Naive thymus-derived CD4-positive, alpha-beta T cell (primary cell): ENCODE measurements around the gene MYLK4. TPM values are rescaled to one million over a fixed set of nuclear protein-coding genes. Genes with fewer than 3 reads are reported as not detected.

Experiments used
- ATAC-seq: fragments of 150-1000 bp; cut with Tn5 transposase; 2 replicates; pipeline ENCODE4 v1.10.0; 2021; ENCODE audit warnings: mild to moderate bottlenecking, moderate library complexity
- CTCF ChIA-PET: fragments of 350-600 bp; sonication (Branson Sonifier 250); formaldehyde crosslinking; loops from one replicate; lab custom pipeline; 2021; ENCODE audit warnings: antibody characterized with exemption; lab: Charles Lee
- POLR2A ChIA-PET: fragments of 350-600 bp; sonication (Branson Sonifier 250); formaldehyde crosslinking; loops from one replicate; lab custom pipeline; 2021; ENCODE audit warnings: antibody characterized with exemption, inconsistent platforms; lab: Charles Lee
- DNase-seq, 9 donors: peaks; one replicate each; pipeline versions ENCODE4 v3.0.0 to v3.0.0-alpha.2; 2020 to 2022; ENCODE audit warnings: mixed read lengths in 1 of 9
- H3K27ac ChIP-seq: one replicate; pipeline ENCODE4 v1.7.0; 2013; ENCODE audit warnings: mild to moderate bottlenecking, low read depth, low read length, moderate library complexity
- H3K27me3 ChIP-seq, 2 donors: one replicate each; pipeline ENCODE4 v1.7.0; 2013; ENCODE audit warnings: low read length in 2 of 2, mild to moderate bottlenecking in 2 of 2, moderate library complexity in 2 of 2; ENCODE audit not compliant: control insufficient read depth in 2 of 2, insufficient read depth in 2 of 2
- H3K36me3 ChIP-seq, 3 experiments: 1 replicate in 2 of 3; 2 replicates in 1 of 3; pipeline ENCODE4 v1.7.0; 2013; ENCODE audit warnings: low read length in 3 of 3, mild to moderate bottlenecking in 3 of 3, moderate library complexity in 1 of 3; ENCODE audit not compliant: insufficient read depth in 3 of 3, control insufficient read depth in 2 of 3
- H3K4me1 ChIP-seq, 2 donors: one replicate each; pipeline ENCODE4 v1.7.0; 2013; ENCODE audit warnings: low read length in 2 of 2, mild to moderate bottlenecking in 2 of 2, moderate library complexity in 1 of 2; ENCODE audit not compliant: control insufficient read depth in 2 of 2, insufficient read depth in 2 of 2
- H3K4me3 ChIP-seq: 2 replicates; pipeline ENCODE4 v1.7.0; 2013; ENCODE audit warnings: mild to moderate bottlenecking, low read length
- H3K9me3 ChIP-seq, 3 experiments: 1 replicate in 2 of 3; 2 replicates in 1 of 3; pipeline ENCODE4 v1.7.0; 2013; ENCODE audit warnings: low read length in 3 of 3; ENCODE audit not compliant: control insufficient read depth in 2 of 3
- H3K27ac Mint-ChIP-seq, 9 donors: one replicate each; pipeline ENCODE4 v1.8.0; 2020 to 2022; ENCODE audit warnings: mixed read lengths in 9 of 9, mild to moderate bottlenecking in 8 of 9, moderate library complexity in 5 of 9, inconsistent platforms in 2 of 9
- H3K27me3 Mint-ChIP-seq, 5 donors: one replicate each; pipeline ENCODE4 v1.8.0; 2021 to 2022; ENCODE audit warnings: mixed read lengths in 5 of 5, mild to moderate bottlenecking in 1 of 5
- H3K36me3 Mint-ChIP-seq, 5 donors: one replicate each; pipeline ENCODE4 v1.8.0; 2020 to 2022; ENCODE audit warnings: mixed read lengths in 5 of 5, mild to moderate bottlenecking in 3 of 5, inconsistent platforms in 1 of 5
- H3K4me1 Mint-ChIP-seq, 7 donors: one replicate each; pipeline ENCODE4 v1.8.0; 2020 to 2022; ENCODE audit warnings: mixed read lengths in 7 of 7, mild to moderate bottlenecking in 3 of 7, inconsistent platforms in 1 of 7
- H3K4me3 Mint-ChIP-seq, 10 donors: one replicate each; pipeline ENCODE4 v1.8.0; 2020 to 2022; ENCODE audit warnings: mild to moderate bottlenecking in 10 of 10, mixed read lengths in 10 of 10, moderate library complexity in 6 of 10, inconsistent platforms in 2 of 10
- H3K9me3 Mint-ChIP-seq, 11 donors: one replicate each; pipeline ENCODE4 v1.8.0; 2020 to 2022; ENCODE audit warnings: mixed read lengths in 11 of 11, mild to moderate bottlenecking in 4 of 11, inconsistent platforms in 1 of 11, moderate library complexity in 1 of 11
- intact Hi-C, 2 donors: fragments of 100-400 bp; cut with micrococcal nuclease; formaldehyde crosslinking; loops; one replicate each; pipeline ENCODE4 v1.15.1; 2023
- polyA plus RNA-seq, 2 donors: library from polyadenylated mRNA; unstranded; fragments of 300-500 nt; fragmentation: Illumina TruSeq; gene quantifications; one replicate each; pipeline ENCODE4 v1.2.3, GENCODE V29; 2021
- total RNA-seq, 6 experiments: library from RNA in 5 of 6; stranded (reverse) in 5 of 6; gene quantifications; 1 replicate in 5 of 6; 2 replicates in 1 of 6; pipeline ENCODE4 v1.2.3 and lab custom pipeline; 2021 to 2026

Gene MYLK4
- total and polyA plus RNA-seq, 7 experiments from 2014 or later: 0.23 to 1.6 (median 0.34) TPM; not detected in 1

GRCh38 chr6:2674857-2675256, 75.9 kb downstream of the MYLK4 start:
- H3K4me1 ChIP-seq: no peaks in the 10 kb centered on the region
- Mint-ChIP-seq H3K4me3 (no peak overlapping the region), H3K9me3 (no peaks in the 10 kb centered on the region), H3K27me3 (peaks cover 0 to 5% (median 0%) of the 10 kb centered on the region in 5 donors), H3K4me1 (no peaks in the 10 kb centered on the region), H3K27ac (no peak overlapping the region), H3K36me3 (no peaks in the 10 kb centered on the region)
- no peak for DNase-seq
- intact Hi-C loops: no loop called here
- CTCF ChIA-PET: no interaction called here
- H3K9me3 ChIP-seq: no peaks in the 10 kb centered on the region
- no peak overlapping the region for H3K27ac ChIP-seq
- no peak overlapping the region for H3K4me3 ChIP-seq
- H3K36me3 ChIP-seq: no peaks in the 10 kb centered on the region
- H3K27me3 ChIP-seq: no peaks in the 10 kb centered on the region
- POLR2A ChIA-PET: no interaction called here
- no peak for ATAC-seq

GRCh38 chr6:2669067-2669700, 81.5 kb downstream of the MYLK4 start:
- no peaks in the 10 kb centered on the region for H3K9me3 ChIP-seq
- H3K4me1 ChIP-seq: no peaks in the 10 kb centered on the region
- ChIA-PET CTCF (no interaction called here), POLR2A (no interaction called here)
- no peak overlapping the region for H3K27ac Mint-ChIP-seq
- H3K27ac ChIP-seq: no peak overlapping the region
- no peak overlapping the region for H3K4me3 Mint-ChIP-seq
- no peaks in the 10 kb centered on the region for H3K4me1 Mint-ChIP-seq
- H3K27me3 Mint-ChIP-seq: peaks cover 0 to 7% (median under 1%) of the 10 kb centered on the region in 5 donors
- no peak overlapping the region for H3K4me3 ChIP-seq
- no peaks in the 10 kb centered on the region for H3K36me3 ChIP-seq
- H3K27me3 ChIP-seq: no peaks in the 10 kb centered on the region
- intact Hi-C loops: no loop called here
- no peaks in the 10 kb centered on the region for H3K9me3 Mint-ChIP-seq
- DNase-seq (no peak), ATAC-seq (no peak)
- H3K36me3 Mint-ChIP-seq: no peaks in the 10 kb centered on the region

GRCh38 chr6:2667617-2668016, 83.1 kb downstream of the MYLK4 start:
- Mint-ChIP-seq H3K9me3 (peaks cover 0 to 6% (median 0%) of the 10 kb centered on the region in 11 donors), H3K4me3 (no peak overlapping the region), H3K36me3 (no peaks in the 10 kb centered on the region), H3K27ac (no peak overlapping the region), H3K4me1 (peaks cover 0 to 4% (median 0%) of the 10 kb centered on the region in 7 donors), H3K27me3 (peaks cover 0 to 7% (median 3%) of the 10 kb centered on the region in 5 donors)
- ChIA-PET POLR2A (no interaction called here), CTCF (no interaction called here)
- H3K4me1 ChIP-seq: no peaks in the 10 kb centered on the region
- no peaks in the 10 kb centered on the region for H3K36me3 ChIP-seq
- intact Hi-C loops: no loop called here
- no peaks in the 10 kb centered on the region for H3K27me3 ChIP-seq
- no peak overlapping the region for H3K27ac ChIP-seq
- no peak overlapping the region for H3K4me3 ChIP-seq
- DNase-seq (no peak), ATAC-seq (no peak)
- H3K9me3 ChIP-seq: no peaks in the 10 kb centered on the region

- H3K4me3 ChIP-seq: no peak overlapping the region
- H3K36me3 Mint-ChIP-seq: no peaks in the 10 kb centered on the region
- peaks cover 0 to 6% (median 0%) of the 10 kb centered on the region in 11 donors for H3K9me3 Mint-ChIP-seq
- H3K4me1 ChIP-seq: no peaks in the 10 kb centered on the region
- H3K27ac ChIP-seq: no peak overlapping the region
- intact Hi-C loops: no loop called here
- H3K4me1 Mint-ChIP-seq: peaks cover 0 to 4% (median 0%) of the 10 kb centered on the region in 7 donors
- H3K36me3 ChIP-seq: no peaks in the 10 kb centered on the region
- CTCF ChIA-PET: no interaction called here
- no peak for DNase-seq
- no peaks in the 10 kb centered on the region for H3K27me3 ChIP-seq
- peaks cover 0 to 7% (median 3%) of the 10 kb centered on the region in 5 donors for H3K27me3 Mint-ChIP-seq
- no peak overlapping the region for H3K27ac Mint-ChIP-seq
- no peak for ATAC-seq
- H3K9me3 ChIP-seq: no peaks in the 10 kb centered on the region
- no peak overlapping the region for H3K4me3 Mint-ChIP-seq
- POLR2A ChIA-PET: no interaction called here
Measured at GRCh38 chr6:2666906-2667575, 83.7 kb downstream of the MYLK4 start.

- Mint-ChIP-seq H3K4me3 (no peak overlapping the region), H3K4me1 (peaks cover 0 to 4% (median 0%) of the 10 kb centered on the region in 7 donors), H3K27me3 (peaks cover 0 to 7% (median 2%) of the 10 kb centered on the region in 5 donors), H3K9me3 (peaks cover 0 to 6% (median 0%) of the 10 kb centered on the region in 11 donors), H3K36me3 (no peaks in the 10 kb centered on the region), H3K27ac (no peak overlapping the region)
- ATAC-seq: no peak
- no peaks in the 10 kb centered on the region for H3K27me3 ChIP-seq
- DNase-seq: no peak
- POLR2A ChIA-PET: no interaction called here
- intact Hi-C loops: no loop called here
- no peaks in the 10 kb centered on the region for H3K36me3 ChIP-seq
- no peaks in the 10 kb centered on the region for H3K4me1 ChIP-seq
- no peaks in the 10 kb centered on the region for H3K9me3 ChIP-seq
- H3K27ac ChIP-seq: no peak overlapping the region
- H3K4me3 ChIP-seq: no peak overlapping the region
- CTCF ChIA-PET: no interaction called here
Measured at GRCh38 chr6:2665146-2666070, 85.3 kb downstream of the MYLK4 start.

- Mint-ChIP-seq H3K36me3 (no peaks in the 10 kb centered on the region), H3K27ac (no peak overlapping the region), H3K9me3 (peaks cover 0 to 6% (median 0%) of the 10 kb centered on the region in 11 donors), H3K4me1 (peaks cover 0 to 4% (median 0%) of the 10 kb centered on the region in 7 donors), H3K27me3 (peaks cover 0 to 7% (median 2%) of the 10 kb centered on the region in 5 donors), H3K4me3 (no peak overlapping the region)
- no peak overlapping the region for H3K4me3 ChIP-seq
- ATAC-seq (peak; percentile 50), DNase-seq (no peak)
- H3K27me3 ChIP-seq: no peaks in the 10 kb centered on the region
- no peaks in the 10 kb centered on the region for H3K9me3 ChIP-seq
- CTCF ChIA-PET: no interaction called here
- intact Hi-C loops: no loop called here
- H3K4me1 ChIP-seq: no peaks in the 10 kb centered on the region
- H3K27ac ChIP-seq: no peak overlapping the region
- POLR2A ChIA-PET: no interaction called here
- H3K36me3 ChIP-seq: no peaks in the 10 kb centered on the region
Measured at GRCh38 chr6:2663123-2663522, 87.6 kb downstream of the MYLK4 start.
